MV-4-11 (cell line): ENCODE results near the gene KIF26B.

Source experiments
- DNase-seq: peaks from one replicate; lab custom pipeline; 2025; lab: John Stamatoyannopoulos, UW

Gene KIF26B

DNA sequence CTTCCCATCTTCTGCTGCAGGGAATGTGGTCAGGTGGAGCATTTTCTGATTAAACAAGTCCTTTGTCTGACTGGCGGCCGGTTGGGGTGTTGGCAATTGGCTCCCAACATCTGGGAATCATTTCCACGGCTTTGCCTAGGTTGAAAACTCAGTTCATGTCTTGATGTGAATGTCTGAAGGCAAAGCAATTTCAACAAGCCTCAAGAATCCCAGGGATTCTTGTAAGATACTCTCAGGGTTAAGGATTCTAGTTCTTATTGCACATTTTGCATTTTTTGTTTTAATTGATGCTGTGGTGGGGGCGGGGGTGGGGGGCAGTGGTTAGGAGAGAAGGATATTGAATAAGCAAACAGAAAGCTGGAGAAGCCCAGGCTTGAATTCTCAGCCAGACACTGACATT, 273.9 kb downstream of the KIF26B start:
- no peak for DNase-seq

DNA sequence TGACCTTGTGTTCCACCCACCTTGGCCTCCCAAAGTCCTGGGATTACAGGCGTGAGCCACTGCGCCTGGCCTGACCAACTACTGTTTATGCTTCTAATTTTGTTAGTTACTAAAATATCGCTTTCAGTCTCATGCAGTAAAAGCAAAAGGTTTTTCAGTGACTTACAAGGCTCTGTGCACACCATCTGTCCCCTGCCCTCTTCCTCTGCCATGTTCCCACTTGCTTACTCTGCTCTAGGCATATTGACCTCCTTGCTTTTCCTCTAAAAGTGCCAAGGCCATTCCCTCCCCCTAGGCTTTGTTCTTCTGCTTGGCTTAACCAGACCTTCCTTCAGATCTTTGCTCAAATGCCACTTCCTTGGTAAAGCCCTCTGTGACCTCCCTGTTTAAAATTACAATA, 276.9 kb downstream of the KIF26B start:
- DNase-seq, result no peak

DNA sequence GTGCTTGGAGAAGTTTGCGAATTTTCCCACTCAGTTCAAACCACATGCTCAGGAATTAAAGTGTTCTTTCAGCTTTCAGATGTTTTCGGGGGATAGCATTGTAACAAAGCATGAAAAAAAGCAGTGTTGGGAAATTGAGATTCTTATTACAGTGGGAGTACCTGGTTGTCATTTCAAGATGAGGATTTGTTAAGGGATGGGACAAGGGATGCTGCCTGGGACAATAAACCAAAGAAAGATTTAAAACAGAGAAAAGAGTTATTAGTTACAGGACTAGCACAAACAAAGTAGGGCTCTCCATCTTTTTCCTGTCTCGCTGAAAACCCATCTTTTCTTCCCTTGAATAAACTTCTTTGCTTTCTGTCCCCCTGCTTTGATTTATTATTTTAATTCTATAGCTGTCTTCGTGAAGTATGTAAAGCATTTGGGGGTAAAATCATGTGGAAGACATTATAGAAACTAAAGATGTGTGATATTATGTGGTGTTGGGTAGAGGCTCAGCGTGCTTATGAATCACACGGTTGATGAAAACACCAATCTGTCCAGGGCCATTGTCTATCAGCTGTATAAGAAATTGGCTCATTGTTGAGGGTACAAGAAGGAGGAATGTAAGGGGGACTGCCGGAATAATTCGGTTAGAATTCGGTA, 277.6 kb downstream of the KIF26B start:
- no peak for DNase-seq

DNA sequence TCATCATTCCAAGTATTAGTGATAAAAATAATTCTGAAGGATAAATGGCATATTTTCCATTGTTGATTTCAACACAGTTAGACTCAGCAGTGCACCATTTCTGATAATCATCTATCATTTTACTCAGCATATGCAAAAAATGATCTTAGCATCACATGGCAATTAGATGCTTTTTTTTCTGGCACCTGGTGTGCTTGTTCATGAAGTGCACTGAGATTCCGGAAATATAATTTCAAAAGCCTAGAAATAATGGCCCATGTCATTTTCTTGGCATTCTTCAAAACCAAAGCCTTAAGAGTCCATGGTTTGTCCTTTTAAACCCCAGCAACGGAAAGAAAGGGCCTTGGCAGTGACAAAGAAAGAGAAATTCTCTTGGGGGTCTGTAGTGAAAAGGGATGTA, 278.8 kb downstream of the KIF26B start:
- no peak for DNase-seq

DNA sequence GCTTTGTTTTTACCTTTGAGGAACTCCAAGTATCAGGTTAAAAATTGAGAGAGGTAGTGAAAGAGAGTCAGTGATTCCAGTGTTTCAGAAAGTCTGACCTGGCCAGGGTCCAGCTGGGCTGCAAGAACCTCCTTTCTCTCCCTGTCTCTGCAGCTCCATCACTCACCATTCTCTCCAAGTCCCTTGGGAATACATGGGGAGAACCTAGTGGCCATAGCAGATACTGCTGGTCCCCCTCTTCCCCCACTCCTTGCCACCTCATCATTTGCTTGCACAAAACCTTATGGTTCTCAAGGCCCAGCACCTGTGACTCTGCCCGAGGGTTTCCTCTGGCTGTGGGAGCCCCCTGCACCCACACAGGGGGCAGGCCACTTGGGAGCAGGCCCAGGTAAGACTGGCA, 279.5 kb downstream of the KIF26B start:
- no peak for DNase-seq

DNA sequence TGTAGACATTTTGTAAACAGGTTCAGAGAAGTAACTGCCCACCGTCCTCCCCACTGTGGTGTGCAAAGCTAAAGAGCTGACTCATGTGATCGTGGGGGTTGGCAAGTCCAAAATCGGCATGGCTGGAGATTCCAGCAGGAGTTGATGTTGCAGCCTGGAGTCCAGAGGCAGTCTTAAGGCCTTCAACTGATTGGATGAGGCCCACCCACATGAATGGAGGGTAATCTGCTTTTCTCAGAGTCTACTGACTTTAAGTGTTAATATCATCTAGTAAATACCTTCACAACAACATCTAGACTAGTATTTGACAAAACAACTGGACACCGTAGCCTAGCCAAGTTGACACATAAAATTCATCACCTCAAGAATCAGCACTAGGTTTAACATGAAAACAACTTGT, 281.6 kb downstream of the KIF26B start:
- no peak for DNase-seq

DNA sequence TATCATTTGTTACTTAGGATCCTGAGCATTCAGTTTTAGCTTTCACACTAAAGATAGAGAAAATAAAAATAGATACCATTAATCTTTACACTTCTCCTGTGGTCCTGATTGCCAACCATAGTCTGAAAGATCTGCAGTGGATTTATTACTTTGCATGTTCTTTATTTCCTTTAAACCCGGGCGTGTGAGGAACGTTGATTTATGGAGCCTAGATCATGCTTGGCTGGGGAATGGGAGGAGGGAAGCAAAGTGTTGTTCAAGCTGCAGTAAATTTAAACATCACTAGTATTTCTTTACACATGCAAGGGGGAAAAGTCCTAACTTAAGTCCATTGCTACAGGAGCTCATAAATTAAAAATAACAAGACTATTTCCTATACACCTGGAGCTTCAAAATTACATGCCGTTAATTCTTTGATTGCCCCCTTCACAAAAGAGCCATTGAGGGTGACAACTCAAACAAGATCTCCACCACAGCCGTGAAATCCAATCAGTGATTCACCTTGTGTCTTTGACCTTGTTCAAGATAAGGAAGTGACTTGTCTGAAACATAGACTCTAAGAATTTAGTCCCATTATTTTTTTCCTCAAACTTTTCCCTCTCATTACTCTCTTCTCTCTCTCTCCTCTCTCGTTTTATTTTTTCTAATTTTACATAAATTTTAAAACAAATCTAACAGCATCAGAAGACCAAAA, 282.7 kb downstream of the KIF26B start:
- no peak for DNase-seq

DNA sequence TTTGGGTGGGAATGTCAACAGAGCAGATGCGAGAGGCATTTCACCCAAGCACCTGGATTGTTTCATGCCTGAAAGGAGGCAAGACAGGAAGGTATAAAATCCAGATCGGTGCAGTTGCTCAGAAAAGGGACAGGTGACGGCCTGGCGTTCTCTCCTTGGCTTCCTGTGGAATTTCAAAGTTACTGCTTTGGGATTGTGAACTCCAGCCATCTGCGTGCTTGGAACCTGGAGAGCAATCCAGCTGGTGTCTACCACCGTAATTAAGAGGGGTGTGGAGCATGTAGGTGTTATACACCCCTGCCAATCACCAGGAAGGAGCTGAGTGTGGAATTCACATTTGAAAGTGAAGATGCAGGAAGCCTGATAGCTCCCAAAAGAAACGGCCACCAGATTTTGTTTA, 286.1 kb downstream of the KIF26B start:
- DNase-seq, result no peak

DNA sequence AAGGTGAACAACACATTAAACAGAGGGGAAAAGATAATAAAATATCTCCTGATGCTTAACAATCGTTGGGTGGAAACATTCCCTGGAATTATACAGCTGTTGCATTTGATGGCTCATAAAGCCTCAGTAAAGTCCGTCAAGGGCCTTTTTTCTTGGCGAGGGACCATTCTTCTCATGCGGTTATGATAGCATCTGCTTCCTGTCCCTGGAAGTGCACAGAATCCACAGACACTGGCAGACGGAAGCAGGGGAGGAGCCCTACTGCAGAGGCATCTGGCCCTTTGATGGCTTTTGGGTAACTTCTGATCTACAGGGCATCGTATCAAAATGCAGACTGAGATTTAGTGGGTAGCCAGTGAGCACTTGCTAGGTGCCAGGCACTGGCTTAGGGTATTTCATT, 286.9 kb downstream of the KIF26B start:
- no peak for DNase-seq

DNA sequence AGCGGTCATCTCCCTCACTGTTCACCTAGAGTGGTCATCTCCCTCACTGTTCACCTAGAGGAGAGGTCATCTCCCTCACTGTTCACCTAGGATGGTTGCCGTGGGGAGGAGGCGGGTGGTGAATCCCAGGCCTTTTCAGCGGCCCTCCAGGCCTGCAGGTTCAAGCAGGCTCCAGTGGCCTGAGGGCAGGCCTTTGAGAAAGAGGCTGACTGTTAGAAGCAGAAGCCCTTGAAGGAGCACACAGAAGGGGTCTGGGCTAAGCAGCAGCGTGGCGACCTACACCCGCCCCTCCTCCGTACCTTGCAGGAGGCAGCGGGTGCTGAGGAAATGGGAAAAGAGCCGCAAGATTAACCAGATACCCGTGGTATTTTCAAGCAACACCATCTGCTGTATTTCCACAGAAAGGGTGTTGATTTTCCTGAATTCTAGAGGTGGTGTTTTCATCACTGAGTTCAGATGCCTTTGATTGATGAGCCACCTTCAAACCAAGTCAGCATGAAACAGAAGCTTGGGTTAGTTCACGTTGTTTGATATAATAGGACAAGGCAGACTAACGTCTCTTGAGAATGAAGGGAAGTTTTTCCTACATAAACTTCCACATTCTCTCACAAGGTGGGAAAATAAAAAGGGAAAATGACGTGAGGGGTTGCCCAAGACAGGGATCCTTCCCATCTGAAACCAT, 289.5 kb downstream of the KIF26B start:
- DNase-seq, result no peak

DNA sequence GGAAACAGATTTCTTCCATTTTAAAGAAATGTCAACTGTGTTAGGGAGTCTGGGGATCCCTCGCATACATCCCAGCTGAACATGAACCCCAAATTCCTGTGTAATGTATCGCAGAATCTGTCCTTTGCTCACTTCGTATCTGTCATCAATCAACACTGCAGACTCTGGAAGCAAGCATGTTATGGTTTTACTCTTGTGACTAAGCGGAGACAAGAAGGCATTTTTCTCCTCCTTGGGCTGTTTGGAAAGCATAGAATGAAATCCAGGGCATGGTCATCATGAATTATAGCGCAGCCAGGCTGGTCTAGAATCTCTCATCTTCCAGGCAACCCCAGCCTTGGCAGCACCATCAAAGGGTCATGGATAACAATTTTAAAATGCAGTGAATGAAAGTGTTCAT, 290.2 kb downstream of the KIF26B start:
- DNase-seq, result no peak

DNA sequence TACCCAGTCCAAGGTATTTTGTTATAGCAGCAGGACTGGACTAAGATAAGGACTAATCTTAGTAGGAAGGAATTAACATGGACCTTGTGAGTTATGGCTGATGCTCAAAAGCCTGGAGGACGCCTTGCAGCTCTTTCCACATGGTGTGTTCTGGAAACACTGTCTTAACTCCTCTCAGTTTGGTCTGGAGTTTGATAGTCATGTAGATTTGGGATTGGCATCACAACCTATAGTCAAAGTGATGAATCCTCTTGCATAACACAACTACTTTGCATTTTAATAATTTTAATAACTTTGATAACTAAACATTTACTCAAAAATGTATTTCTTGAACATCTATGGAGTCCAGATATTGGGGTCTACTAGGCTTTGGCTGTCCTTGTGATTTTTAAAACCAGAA, 293.7 kb downstream of the KIF26B start:
- no peak for DNase-seq

DNA sequence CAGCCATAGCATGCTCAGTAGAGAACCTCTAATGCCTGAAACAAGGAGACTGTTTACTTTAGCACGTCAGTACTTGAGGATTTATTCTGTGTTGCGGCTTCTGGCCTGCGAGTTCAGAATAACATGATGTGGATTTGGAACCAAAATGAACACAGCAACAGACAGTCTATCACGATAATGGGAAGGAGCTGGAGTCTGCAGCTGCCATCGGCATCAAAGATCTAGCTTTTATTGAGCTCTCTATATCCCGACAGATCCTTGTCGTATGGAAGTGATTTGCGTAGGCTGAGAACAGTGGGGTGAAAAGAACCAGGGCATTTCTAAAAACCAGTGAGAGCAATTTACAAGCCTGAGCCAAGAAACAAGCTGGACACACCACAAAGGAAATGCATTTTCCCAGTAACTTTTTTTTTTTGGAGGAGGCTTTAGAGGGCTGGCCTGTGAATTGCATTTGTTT, 294.2 kb downstream of the KIF26B start:
- no peak for DNase-seq

DNA sequence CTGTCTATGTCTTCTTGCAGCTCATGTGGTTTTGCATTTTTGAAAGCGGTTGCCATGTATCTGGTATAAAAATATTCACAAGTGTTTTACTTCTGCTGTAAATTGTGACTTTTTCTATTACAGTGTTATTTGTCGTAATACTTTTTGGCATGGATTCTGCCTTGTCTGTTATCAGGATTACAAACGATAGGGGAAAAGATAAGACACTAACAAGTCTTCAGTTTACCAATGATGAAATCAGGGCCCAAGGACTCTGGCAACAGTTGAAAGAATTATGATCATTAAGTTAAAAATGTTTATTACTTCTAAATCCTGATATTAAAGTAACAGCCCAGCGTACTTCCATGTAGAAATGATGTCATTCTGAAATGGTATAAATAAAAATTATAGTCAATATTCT, 298.8 kb downstream of the KIF26B start:
- DNase-seq, result no peak

DNA sequence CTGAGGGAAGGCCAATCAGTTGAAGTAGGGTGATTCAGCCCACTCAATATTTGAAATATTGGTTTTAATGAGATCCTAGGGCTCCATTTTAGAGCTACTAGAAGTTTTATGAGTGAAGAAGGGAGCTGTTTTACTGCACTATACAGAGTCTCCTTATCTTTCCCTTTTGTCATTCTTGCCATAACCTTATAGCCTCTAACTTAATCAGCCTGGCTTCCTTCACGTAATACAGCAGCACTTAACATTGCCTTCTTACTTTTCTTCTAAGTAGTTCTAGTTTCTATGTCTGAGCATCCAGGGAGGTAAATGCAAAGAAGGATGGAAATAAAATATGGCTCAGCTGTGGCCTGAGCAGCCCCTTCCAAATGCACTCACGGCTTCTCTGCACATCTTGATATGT, 299.3 kb downstream of the KIF26B start:
- DNase-seq, result no peak

DNA sequence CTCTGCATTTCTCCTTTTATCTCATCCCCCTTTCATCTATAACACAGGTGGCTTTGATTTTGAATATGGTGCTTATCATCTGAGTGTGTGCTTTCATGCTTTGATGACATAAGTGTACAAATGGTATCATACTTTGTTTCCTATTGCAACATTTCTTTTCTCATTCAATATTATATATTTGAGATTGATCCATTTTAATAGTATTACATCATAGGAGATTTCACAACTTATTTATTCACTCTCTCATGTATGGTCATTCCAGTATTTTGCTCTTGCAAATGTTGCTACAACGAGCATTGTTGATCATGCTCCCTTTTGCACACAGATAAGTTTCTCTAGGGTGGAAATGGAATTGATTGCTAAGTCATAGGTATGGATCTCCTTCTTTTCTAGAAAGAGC, 302.8 kb downstream of the KIF26B start:
- no peak for DNase-seq

DNA sequence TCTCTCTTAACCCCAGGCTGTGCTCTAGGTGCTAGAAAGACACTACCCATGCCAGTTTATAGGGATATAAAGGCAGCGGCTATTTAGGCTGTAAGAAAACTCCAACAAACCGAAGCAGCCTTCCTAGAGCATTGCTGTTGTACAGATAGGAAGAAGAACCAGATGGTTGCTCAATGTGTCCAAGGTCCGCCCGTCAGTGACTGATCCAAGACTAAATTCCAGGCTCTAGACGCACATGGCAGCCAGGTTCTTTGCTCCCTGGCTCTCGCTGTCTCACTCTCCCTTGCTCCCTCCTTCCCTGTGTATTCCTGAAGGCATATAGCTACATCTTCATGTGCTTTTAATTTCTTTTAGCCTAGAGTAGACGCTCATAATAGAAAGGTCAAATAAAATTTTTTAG, 303.4 kb downstream of the KIF26B start:
- DNase-seq, result no peak

DNA sequence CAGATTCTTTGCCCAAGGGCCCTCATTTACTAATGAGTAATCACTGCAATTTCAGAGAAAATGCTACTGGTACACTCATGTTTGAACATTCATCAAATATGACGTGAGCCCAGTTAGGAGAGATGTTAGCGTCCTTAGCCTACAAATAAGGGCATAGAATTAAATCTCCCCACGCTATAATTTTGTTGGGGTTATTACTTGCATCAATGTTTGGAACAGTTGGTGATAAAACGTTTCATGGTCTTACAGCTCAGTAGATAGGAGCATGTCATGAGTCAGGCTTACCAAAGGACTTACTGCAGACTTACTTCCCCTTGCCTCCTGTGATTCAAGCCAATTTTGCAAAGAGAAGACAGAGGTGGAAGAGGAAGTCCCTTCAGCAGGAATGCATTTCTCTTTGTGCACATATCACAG, 304.0 kb downstream of the KIF26B start:
- DNase-seq, result peak; percentile 97

DNA sequence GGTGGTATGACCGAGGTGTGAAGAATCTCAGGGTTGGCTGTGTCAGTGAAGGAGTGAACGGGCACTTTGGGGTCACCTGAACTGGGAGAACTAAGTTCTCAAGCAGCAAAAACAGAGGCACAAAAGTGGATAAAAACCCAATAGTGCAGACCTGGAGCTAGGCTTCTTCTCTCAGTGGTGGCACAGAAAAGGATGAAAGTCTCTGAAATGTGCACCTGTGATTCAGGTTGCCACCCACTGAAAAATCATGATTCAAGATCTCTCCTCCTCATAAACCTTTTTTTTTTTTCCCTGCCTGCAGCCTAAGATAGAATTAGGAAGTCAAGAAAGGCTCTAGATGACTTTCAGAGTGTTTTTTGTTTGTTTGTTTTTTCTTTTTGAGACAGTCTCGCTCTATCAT, 304.8 kb downstream of the KIF26B start:
- no peak for DNase-seq

DNA sequence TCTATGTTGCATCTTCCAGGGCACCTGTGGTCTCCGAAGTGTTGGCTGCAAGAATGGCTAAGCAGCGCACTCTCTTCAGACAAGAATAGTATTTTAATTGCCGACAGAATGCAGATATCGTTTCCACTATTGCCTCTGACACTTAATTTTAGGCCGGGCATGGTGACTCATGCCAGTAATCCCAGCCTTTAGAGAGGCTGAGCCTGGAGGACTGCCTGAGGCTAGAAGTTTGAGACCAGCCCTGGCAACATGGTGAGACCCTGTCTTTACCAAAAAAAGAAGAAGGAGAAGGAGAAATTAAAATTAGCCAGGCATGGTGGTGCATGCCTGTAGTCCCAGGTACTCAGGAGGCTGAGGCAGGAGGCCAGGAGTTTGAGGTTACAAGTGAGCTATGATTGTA, 306.9 kb downstream of the KIF26B start:
- DNase-seq, result no peak

DNA sequence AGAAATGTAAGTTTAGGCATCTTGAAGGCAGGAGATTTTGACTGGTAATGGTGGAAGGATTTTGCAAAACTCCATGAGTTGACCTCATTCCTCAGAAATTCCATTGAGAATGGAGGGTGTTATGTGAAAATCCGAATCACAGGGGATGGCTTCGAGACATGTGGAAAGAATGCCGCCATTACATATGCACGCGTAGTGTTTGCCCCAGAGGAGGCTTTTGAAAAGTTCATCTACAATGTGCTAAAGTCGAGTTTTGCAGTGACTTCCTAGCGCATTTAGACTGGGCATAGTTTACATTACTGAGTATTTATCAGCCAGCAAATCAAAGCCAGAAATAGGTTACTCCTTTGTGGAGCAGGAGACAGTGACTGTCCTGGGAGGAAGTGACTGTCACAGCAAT, 307.4 kb downstream of the KIF26B start:
- no peak for DNase-seq

DNA sequence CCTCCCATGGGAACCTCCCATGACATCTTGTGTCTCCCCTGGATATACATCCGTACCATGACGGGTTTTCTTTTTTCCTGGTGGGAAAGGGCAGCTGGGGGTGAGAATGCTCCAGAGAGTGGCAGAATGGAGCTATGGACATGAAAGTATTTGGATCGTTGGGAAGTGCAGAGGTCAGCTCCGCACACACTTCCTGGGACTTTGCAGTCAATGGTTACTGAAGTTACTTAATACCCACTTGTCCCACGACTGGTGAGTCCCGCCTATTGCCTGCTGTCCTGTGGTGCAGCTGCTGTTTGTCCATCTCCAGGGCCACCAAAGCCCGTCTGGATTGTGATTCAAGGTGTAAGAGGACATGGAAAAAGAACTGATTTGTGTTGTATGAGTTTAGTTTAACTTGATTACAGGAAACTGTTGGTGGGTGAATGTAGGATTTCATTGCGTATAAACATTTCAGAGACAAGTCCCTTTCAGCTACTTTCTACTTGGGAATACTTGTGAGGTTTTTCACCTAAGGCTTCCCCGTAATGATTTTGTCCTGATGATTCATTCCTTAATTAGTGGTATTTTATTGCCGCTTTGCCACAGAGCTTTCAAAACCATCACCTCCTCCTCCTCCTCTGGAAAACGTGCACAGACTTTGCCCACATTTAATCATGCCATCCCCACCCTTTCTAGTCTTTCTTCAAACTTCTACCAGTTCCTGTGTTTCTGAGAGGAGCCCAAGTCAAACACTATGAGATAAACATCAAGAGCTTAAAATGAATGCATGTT, 308.8 kb downstream of the KIF26B start:
- DNase-seq, result no peak

DNA sequence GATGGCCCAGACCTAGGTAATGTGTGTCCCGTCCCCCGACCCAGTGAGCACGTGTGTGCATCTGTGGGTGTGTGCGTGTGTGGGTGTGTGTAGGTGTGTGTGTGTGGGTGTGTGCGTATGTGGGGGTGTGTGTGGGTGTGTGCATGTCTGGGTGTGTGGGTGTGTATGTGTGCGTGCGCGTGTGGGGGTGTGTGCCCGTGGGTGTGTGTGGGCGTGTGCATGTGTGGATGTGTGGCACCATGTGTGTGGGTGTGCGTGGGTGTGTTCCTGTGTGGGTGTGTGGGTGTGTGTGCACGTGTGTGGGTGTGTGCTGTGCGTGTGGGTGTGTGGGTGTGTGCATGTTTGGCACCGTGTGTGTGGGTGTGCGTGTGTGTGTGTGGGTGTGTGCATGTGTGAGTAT, 309.5 kb downstream of the KIF26B start:
- DNase-seq, result no peak
